GM19193 (cell line): ENCODE measurements around the gene ZNF462.

Experiments used
- POLR2A ChIP-seq: IDR thresholded peaks from 4 replicates; pipeline ENCODE4 v1.6.1; 2011; ENCODE audit not compliant: insufficient read depth, insufficient read length; ENCODE audit errors: extremely low read depth

Gene ZNF462

GRCh38 chr9:106877345-106877744 is 14.4 kb downstream of the ZNF462 start:
- TF ChIP-seq POLR2A: no peak

GRCh38 chr9:106878081-106878837 is 15.3 kb downstream of the ZNF462 start:
- TF ChIP-seq POLR2A: no peak

- no peak for TF ChIP-seq POLR2A
Measured at GRCh38 chr9:106878934-106879333, 16.0 kb downstream of the ZNF462 start.

- TF ChIP-seq POLR2A: no peak
Measured at GRCh38 chr9:106879439-106879882, 16.5 kb downstream of the ZNF462 start.

- TF ChIP-seq POLR2A: no peak
Measured at GRCh38 chr9:106880081-106880480, 17.1 kb downstream of the ZNF462 start.

GRCh38 chr9:106880863-106881262 is 17.9 kb downstream of the ZNF462 start:
- TF ChIP-seq POLR2A: no peak

- no peak for TF ChIP-seq POLR2A
Measured at GRCh38 chr9:106883030-106883429, 20.1 kb downstream of the ZNF462 start.

GRCh38 chr9:106883626-106884190 is 20.7 kb downstream of the ZNF462 start:
- no peak for TF ChIP-seq POLR2A

GRCh38 chr9:106885451-106885850 is 22.5 kb downstream of the ZNF462 start:
- no peak for TF ChIP-seq POLR2A

GRCh38 chr9:106886111-106887046 is 23.4 kb downstream of the ZNF462 start:
- TF ChIP-seq POLR2A: no peak

- no peak for TF ChIP-seq POLR2A
Measured at GRCh38 chr9:106887066-106887465, 24.1 kb downstream of the ZNF462 start.

- TF ChIP-seq POLR2A: no peak
Measured at GRCh38 chr9:106889061-106889590, 26.2 kb downstream of the ZNF462 start.

GRCh38 chr9:106890608-106891007 is 27.6 kb downstream of the ZNF462 start:
- no peak for TF ChIP-seq POLR2A

- TF ChIP-seq POLR2A: no peak
Measured at GRCh38 chr9:106891286-106891685, 28.3 kb downstream of the ZNF462 start.

GRCh38 chr9:106892632-106893031 is 29.7 kb downstream of the ZNF462 start:
- TF ChIP-seq POLR2A: no peak

- TF ChIP-seq POLR2A: no peak
Measured at GRCh38 chr9:106893088-106893487, 30.1 kb downstream of the ZNF462 start.

- TF ChIP-seq POLR2A: no peak
Measured at GRCh38 chr9:106896695-106897094, 33.7 kb downstream of the ZNF462 start.
